ENCODE measurements around the gene ZNF561.
A peak's percentile ranks its signal among the peaks of the same experiment; 100 is the strongest.
"Not testable (repeated sequence)": the region's sequence is repeated elsewhere in the genome, so short reads cannot be mapped to it uniquely, and the experiment has no call there.

Gene ZNF561

GRCh38 chr19:9621156-9622037 lies at the start of gene ZNF561:
Gene ZNF561, minus strand, starts transcription at chr19:9621232. Its CDS starts 1,776 bp downstream, at chr19:9619456.
- H3K27ac Mint-ChIP-seq: peak within 1 kb of the TSS; percentile 100
- H3K36me3 Mint-ChIP-seq (ENCODE audit: low read depth): peaks cover 40% of the 10 kb centered on the region
- H3K9me3 Mint-ChIP-seq: peaks cover 5% of the 10 kb centered on the region
- H3K4me3 Mint-ChIP-seq: peak within 1 kb of the TSS; percentile 97 to 99 (median 98)
- H3K4me1 Mint-ChIP-seq: peaks cover 24% of the 10 kb centered on the region
- no peak for TF ChIP-seq CTCF (IDR thresholded peaks at IDR 0.05; ENCODE audit: unreplicated experiment in 3 of 3)
- no peaks in the 10 kb centered on the region for H3K27me3 Mint-ChIP-seq (ENCODE audit: low read depth)

- peaks cover 89% of the 10 kb centered on the region for H3K36me3 Mint-ChIP-seq (ENCODE audit: low read depth)
- TF ChIP-seq CTCF (IDR thresholded peaks at IDR 0.05; ENCODE audit: unreplicated experiment in 3 of 3): no peak
- H3K4me1 Mint-ChIP-seq: no peaks in the 10 kb centered on the region
- peaks cover 3% of the 10 kb centered on the region for H3K27me3 Mint-ChIP-seq (ENCODE audit: low read depth)
- peaks cover 68% of the 10 kb centered on the region for H3K9me3 Mint-ChIP-seq
- no peak overlapping the region for H3K4me3 Mint-ChIP-seq
- H3K27ac Mint-ChIP-seq: no peak overlapping the region
These were observed 47.5 kb upstream of the ZNF561 start for GRCh38 chr19:9668544-9668943.

DNA sequence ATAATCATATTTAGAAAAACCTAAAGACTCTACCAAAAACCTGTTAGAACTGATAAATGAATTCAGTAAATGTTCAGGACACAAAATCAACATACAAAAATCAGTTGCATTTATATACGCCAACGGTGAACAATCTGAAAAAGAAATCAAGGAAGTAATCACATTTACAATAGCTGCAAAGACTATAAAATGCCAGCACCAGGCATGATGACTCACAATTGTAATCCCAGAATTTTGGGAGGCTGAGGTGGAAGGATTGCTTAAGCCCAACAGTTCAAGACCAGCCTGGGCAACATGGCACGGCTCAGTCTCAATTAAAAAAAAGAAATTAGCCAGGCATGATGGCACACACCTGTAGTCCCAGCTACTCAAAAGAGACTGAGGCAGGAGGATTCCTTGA lies 46.9 kb upstream of the ZNF561 start:
- TF ChIP-seq CTCF (IDR thresholded peaks at IDR 0.05; ENCODE audit: unreplicated experiment in 3 of 3): no peak
- Mint-ChIP-seq H3K4me1 (no peaks in the 10 kb centered on the region), H3K4me3 (no peak overlapping the region), H3K27me3 (ENCODE audit: low read depth) (peaks cover 3% of the 10 kb centered on the region), H3K36me3 (ENCODE audit: low read depth) (peaks cover 88% of the 10 kb centered on the region), H3K9me3 (peaks cover 68% of the 10 kb centered on the region), H3K27ac (no peak overlapping the region)

DNA sequence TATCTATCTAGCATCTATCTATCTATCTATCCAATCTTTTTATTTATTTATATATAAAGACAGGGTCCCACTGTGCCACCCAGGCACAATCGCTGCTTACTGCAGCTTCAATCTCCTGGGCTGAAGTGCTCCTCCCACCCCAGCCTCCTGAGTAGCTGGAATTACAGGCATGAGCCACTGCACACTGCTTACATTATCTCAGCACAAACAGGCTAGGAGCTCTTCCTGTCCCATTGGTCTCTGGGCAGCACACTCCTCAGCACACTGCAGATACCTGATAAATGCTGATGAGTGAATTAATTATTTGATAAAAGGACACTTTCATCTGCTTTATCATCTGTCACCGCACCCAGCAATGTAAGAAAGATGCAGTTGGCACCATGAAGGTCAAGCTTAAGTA lies 37.7 kb upstream of the ZNF561 start:
- H3K27ac Mint-ChIP-seq: no peak overlapping the region
- H3K36me3 Mint-ChIP-seq (ENCODE audit: low read depth): peaks cover 65% of the 10 kb centered on the region
- no peaks in the 10 kb centered on the region for H3K27me3 Mint-ChIP-seq (ENCODE audit: low read depth)
- no peak for TF ChIP-seq CTCF (IDR thresholded peaks at IDR 0.05; ENCODE audit: unreplicated experiment in 3 of 3)
- no peaks in the 10 kb centered on the region for H3K4me1 Mint-ChIP-seq
- no peak overlapping the region for H3K4me3 Mint-ChIP-seq
- H3K9me3 Mint-ChIP-seq: peaks cover 11% of the 10 kb centered on the region

GRCh38 chr19:9653066-9653555 lies 32.1 kb upstream of the ZNF561 start:
- peaks cover 43% of the 10 kb centered on the region for H3K9me3 Mint-ChIP-seq
- H3K4me1 Mint-ChIP-seq; H3K27me3 Mint-ChIP-seq (ENCODE audit: low read depth); H3K4me3 Mint-ChIP-seq; H3K27ac Mint-ChIP-seq: not testable (repeated sequence)
- peaks cover 94% of the 10 kb centered on the region for H3K36me3 Mint-ChIP-seq (ENCODE audit: low read depth)

DNA sequence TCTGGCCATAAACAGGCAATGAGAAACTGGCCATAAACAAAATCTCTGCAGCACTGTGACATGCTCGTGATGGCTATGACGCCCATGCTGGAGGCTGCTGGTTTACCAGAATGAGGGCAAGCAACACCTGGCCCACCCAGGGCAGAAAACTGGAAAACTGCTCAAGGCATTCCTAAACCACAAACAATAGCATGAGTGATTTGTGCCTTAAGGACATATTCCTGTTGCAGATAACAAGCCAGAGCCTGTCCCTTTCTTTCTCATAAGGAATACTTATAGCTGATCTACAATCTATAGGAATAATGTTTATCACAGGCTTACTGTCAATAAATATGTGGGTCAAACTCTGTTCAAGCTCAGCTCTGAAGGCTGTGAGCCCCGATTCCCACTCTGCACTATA lies 30.4 kb upstream of the ZNF561 start:
- H3K36me3 Mint-ChIP-seq (ENCODE audit: low read depth): peaks cover 89% of the 10 kb centered on the region
- H3K27me3 Mint-ChIP-seq (ENCODE audit: low read depth): not testable (repeated sequence)

GRCh38 chr19:9650345-9650744 lies 29.3 kb upstream of the ZNF561 start:
- no peak for TF ChIP-seq CTCF (IDR thresholded peaks at IDR 0.05; ENCODE audit: unreplicated experiment in 3 of 3)
- H3K27ac Mint-ChIP-seq: no peak overlapping the region
- H3K4me3 Mint-ChIP-seq: no peak overlapping the region
- peaks cover 38% of the 10 kb centered on the region for H3K9me3 Mint-ChIP-seq
- H3K27me3 Mint-ChIP-seq (ENCODE audit: low read depth): no peaks in the 10 kb centered on the region
- peaks cover 87% of the 10 kb centered on the region for H3K36me3 Mint-ChIP-seq (ENCODE audit: low read depth)
- H3K4me1 Mint-ChIP-seq: no peaks in the 10 kb centered on the region

More for the DNA sequence above, 30.4 kb upstream of the ZNF561 start:
- not testable (repeated sequence) for H3K4me3 Mint-ChIP-seq, H3K27ac Mint-ChIP-seq, H3K4me1 Mint-ChIP-seq
- H3K9me3 Mint-ChIP-seq: peaks cover 39% of the 10 kb centered on the region

Measured in nephron (organoid).